ENCODE measurements around the gene KCP.
"Not testable (repeated sequence)": the region's sequence is repeated elsewhere in the genome, so short reads cannot be mapped to it uniquely, and the experiment has no call there.

The KCP gene

DNA sequence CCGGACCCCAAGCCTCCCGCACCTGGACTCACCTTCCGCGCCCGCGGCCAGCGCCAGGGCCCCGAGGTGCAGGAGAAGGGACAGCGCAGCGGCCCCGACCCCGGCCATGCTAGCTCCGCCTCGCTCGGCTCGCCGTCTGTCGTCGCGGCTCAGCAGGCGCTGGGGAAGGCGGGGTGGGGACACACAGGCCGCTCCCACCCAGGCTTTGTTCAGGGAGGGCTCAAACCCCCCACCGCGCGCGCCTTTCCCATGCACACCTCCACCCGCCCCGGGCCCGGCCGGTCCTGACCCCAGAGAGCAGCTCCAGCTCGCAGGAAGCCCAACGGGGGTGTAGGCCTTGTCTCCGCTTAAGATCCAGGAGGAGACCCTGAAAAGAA is at the start of gene KCP:
TSS of gene KCP (minus strand) at position 141 of the 377 bp plus-strand sequence. CDS start at position 108, 33 bp downstream.
- DNase-seq (ENCODE audit: low read depth) = no peak

DNA sequence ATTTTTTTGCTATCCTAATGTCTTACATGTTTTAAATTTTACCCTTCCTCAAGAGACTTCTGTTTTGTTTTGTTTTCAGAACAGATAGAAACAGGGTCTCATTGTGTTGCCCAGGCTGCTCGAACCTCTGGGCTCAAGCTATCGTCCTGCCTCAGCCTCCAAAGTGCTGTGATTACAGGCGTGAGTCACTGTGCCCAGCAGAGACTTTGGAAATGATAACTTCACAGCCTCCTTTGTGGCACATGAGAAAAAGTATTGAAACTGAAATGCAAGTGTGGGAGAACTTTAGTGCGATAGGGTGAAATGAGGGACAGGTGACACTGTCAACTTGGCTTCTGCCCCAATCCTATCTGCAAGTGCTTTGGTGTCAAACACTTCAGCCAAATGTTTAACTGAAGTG is 48.8 kb upstream of the KCP start:
- no peak for DNase-seq (ENCODE audit: low read depth)

- DNase-seq (ENCODE audit: low read depth) = no peak
Observed at GRCh38 chr7:128955981-128956380, 45.5 kb upstream of the KCP start.

- no peak for DNase-seq (ENCODE audit: low read depth)
Observed at GRCh38 chr7:128954830-128955802, 44.6 kb upstream of the KCP start.

- no peak for DNase-seq (ENCODE audit: low read depth)
Observed at GRCh38 chr7:128954150-128954549, 43.6 kb upstream of the KCP start.

GRCh38 chr7:128951296-128951695 is 40.8 kb upstream of the KCP start:
- no peak for DNase-seq (ENCODE audit: low read depth)

DNA sequence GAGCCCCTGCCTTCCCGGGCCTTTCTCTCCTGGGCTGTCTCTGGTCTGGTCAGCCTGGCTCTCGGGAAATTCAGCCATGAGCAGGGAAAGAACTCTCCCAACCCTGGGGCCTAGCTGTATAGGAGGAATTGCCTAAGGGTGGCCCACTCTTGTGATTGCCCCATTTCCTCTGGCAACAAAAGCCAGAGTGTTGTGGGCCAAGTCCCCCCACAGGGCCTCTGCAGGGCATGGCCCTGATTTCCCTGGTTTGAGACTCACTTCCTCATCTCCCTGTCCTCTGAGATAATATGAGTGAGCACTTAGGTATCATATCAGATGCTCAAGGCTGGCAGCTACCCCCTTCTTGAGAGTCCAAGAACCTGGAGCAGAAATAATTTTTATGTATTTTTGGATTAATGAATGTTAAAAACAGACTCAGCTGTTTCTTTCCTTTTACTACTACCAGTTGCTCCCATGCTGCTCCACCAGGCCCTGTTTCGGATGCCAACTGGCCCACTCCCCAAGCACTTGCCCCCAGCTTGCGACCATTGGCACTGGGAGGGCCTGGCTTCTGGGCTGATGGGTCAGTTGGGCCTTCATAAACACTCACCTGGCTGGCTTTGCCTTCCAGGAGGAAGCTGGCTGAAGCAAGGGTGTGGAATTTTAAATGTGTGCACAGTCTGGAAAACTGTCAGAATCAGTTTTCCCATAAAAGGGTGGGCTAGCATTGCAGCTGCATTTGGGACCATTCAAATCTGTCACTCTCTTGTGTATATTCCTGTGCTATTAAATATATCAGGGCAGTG is 38.7 kb upstream of the KCP start:
- no peak for DNase-seq (ENCODE audit: low read depth)

- no peak for DNase-seq (ENCODE audit: low read depth)
Observed at GRCh38 chr7:128948312-128948973, 37.9 kb upstream of the KCP start.

DNA sequence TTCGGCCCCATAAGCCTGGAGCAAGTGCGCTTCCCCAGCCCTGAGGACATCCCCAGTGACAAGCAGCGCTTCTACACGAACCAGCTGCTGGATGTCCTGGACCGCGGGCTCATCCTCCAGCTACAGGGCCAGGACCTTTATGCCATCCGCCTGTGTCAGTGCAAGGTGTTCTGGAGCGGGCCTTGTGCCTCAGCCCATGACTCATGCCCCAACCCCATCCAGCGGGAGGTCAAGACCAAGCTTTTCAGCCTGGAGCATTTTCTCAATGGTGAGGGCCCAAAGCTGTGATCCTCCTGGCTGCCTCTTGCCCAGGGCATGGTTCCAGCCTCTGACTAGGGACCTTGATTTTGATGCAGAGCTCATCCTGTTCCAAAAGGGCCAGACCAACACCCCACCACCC is 37.3 kb upstream of the KCP start:
- DNase-seq (ENCODE audit: low read depth) = no peak

GRCh38 chr7:128946936-128947830 is 36.7 kb upstream of the KCP start:
- no peak for DNase-seq (ENCODE audit: low read depth)

DNA sequence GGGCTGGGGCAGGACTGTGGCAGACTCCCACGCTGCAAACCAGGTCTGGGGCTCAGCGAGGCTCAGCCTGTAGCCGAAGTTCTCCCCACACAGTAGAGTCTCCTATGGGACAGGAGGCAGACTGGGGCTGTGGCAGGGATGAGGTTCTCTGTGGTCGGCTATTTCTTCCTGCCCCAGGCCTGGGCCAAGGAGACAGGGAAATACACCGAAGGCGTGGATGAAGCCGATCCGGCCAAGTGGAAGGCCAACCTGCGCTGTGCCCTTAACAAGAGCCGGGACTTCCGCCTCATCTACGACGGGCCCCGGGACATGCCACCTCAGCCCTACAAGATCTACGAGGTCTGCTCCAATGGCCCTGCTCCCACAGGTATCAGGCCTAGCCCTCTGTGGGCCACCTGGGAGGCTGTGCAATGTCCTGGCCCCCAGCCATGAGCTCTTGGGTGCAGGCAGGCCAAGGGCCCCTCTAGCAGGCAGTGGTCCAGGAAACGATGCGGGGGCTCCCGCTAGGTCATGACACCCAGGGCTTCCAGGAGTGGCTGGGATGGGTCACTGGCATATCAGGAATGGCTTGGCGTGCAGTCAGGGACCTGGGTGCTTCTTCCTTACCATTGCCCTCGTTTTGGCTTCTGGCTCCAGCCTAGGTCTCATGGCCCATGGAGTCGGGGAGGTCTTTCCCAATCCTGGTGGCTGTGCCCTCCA is 35.3 kb upstream of the KCP start:
- no peak for DNase-seq (ENCODE audit: low read depth)

DNA sequence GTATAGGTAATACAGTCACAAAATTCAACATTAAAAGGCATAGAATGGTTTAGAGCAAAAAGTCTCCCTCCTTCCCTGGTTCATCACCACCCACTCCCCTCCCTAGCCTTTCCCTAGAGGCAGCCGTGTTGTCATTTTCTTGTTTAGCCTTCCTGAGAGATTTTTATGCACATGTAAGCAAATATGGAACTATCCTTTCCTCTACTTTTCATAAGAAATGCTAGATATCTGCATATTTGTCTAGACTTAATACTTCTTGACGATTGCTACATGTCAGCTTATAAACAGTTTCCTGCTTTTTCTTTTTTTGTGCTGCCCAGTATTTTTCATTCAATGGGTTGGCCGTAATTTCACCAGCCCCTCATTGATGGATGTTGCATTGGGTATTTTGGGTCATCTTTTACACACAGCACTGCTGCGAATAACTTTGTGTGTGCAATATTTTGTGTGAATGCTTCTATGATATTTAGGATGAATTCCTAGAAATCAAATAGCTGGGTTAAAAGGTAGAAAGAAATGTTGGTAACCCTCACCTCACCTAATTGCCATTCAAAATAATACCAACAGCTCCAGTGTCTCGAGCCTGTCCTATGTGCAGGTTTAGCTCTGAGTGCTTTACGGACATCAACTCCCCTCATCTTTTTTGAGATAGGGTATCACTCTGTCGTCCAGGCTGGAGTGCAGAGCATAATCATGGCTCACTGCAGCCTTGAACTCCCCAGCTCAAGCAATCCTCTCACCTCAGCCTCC is 34.2 kb upstream of the KCP start:
- no peak for DNase-seq (ENCODE audit: low read depth)

DNA sequence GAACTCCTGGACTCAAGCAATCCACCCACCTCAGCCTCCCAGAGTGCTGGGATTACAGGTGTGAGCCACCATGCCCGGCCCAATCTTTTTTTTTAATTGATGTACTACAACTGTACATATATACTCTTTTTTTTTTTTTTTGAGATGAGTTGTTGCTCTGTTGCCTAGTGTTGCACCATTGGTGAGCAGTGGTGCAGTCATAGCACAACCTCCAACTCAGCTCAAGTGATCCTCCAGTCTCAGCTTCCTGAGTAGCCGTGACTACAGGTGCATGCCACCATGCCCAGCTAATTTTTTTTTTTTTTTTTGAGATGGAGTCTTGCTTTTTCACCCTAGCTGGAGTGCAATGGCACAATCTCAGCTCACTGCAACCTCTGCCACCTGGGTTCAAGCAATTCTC is 32.7 kb upstream of the KCP start:
- DNase-seq (ENCODE audit: low read depth) = not testable (repeated sequence)

DNA sequence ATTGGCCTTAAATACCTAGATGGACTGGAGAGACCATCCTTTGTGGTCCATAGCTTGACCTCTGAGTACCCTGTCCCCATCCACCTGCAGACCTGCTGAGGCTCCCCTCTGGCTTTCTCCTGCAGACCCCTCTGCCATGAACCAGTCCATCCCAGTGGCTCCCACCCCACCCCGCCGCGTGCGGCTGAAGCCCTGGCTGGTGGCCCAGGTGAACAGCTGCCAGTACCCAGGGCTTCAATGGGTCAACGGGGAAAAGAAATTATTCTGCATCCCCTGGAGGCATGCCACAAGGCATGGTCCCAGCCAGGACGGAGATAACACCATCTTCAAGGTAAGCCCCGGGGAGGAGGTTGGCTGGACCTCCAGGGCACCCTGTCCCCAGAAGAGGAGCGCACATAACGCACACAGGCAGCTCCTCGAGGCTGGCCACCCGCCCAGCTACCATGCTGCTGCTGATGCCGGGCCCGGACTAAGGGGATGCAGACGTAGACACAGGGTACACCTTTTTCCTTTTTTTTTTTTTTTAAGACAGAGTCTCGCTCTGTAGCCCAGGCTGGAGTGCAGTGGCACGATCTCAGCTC is 31.5 kb upstream of the KCP start:
- DNase-seq (ENCODE audit: low read depth) = no peak

DNA sequence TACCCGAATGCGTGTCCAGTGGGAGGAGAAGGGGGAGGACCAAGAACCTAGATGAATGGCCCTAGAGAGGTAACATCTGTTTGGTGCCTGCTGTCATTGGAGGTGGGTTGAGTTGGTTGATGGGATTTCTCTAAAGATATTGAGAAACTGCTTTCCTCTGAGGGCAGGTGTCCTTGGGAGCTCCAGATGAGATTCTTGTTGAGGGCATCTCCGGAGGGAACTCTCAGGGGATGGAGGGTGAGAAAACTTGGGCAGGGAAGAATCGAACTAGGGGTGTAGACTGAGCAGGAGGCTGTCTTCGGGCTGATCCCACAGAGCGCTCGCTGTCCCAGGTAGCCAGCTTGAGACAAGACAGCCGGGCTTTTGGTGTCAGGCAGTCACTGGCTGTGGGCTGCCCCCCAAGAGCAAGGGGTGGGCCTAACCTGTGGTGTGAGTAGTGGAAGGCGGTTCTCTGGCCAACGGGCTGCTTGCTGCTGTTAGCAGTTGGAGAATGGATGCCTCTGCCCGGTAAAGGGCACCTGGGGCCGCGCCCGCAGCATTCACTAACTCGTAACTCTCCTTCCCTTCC is 30.9 kb upstream of the KCP start:
- no peak for DNase-seq (ENCODE audit: low read depth)

- DNase-seq (ENCODE audit: low read depth) = no peak
Observed at GRCh38 chr7:128940494-128941322, 30.2 kb upstream of the KCP start.

GRCh38 chr7:128939861-128940410 is 29.4 kb upstream of the KCP start:
- DNase-seq (ENCODE audit: low read depth) = no peak
